CD4-positive, alpha-beta memory T cell (primary cell): ENCODE data around the gene SULT1C3. TPM values are rescaled to one million over a fixed set of nuclear protein-coding genes. Genes with fewer than 3 reads are reported as not detected.

Experiments
- CTCF ChIA-PET: fragments of 350-600 bp; sonication (Branson Sonifier 250); formaldehyde crosslinking; loops from one replicate; lab custom pipeline; 2021; ENCODE audit warnings: inconsistent platforms; ENCODE audit not compliant: partially characterized antibody; lab: Charles Lee
- POLR2A ChIA-PET: fragments of 350-600 bp; sonication (Branson Sonifier 250); formaldehyde crosslinking; loops from one replicate; lab custom pipeline; 2021; ENCODE audit not compliant: partially characterized antibody; lab: Charles Lee
- DNase-seq, 5 donors: peaks; one replicate each; pipeline versions ENCODE4 v3.0.0 to v3.0.0-alpha.2; 2020 to 2022; ENCODE audit warnings: mixed read lengths in 1 of 5
- H3K27ac ChIP-seq: one replicate; pipeline ENCODE4 v1.7.0; 2013; ENCODE audit warnings: low read depth, low read length
- H3K27me3 ChIP-seq: 2 replicates; pipeline ENCODE4 v1.7.0; 2013; ENCODE audit warnings: mild to moderate bottlenecking, low read length, moderate library complexity; ENCODE audit not compliant: insufficient read depth
- H3K36me3 ChIP-seq: 2 replicates; pipeline ENCODE4 v1.7.0; 2013; ENCODE audit warnings: mild to moderate bottlenecking, low read length, moderate library complexity; ENCODE audit not compliant: insufficient read depth
- H3K4me1 ChIP-seq: 2 replicates; pipeline ENCODE4 v1.7.0; 2013; ENCODE audit warnings: mild to moderate bottlenecking, low read length, moderate library complexity; ENCODE audit not compliant: insufficient read depth
- H3K4me3 ChIP-seq, 2 donors: one replicate each; pipeline ENCODE4 v1.7.0; 2013; ENCODE audit warnings: low read length in 2 of 2, mild to moderate bottlenecking in 1 of 2
- H3K9me3 ChIP-seq, 2 donors: one replicate each; pipeline ENCODE4 v1.7.0; 2013; ENCODE audit warnings: low read length in 2 of 2, control low read depth in 1 of 2; ENCODE audit not compliant: control insufficient read depth in 1 of 2
- H3K27ac Mint-ChIP-seq, 7 donors: one replicate each; pipeline ENCODE4 v1.8.0; 2020 to 2021; ENCODE audit warnings: mixed read lengths in 7 of 7, mild to moderate bottlenecking in 6 of 7, inconsistent platforms in 3 of 7, moderate library complexity in 3 of 7
- H3K27me3 Mint-ChIP-seq, 2 donors: one replicate each; pipeline ENCODE4 v1.8.0; 2020 to 2021; ENCODE audit warnings: mixed read lengths in 2 of 2
- H3K36me3 Mint-ChIP-seq, 2 donors: one replicate each; pipeline ENCODE4 v1.8.0; 2020 to 2021; ENCODE audit warnings: mixed read lengths in 2 of 2, inconsistent platforms in 1 of 2, mild to moderate bottlenecking in 1 of 2
- H3K4me1 Mint-ChIP-seq, 4 donors: one replicate each; pipeline ENCODE4 v1.8.0; 2020 to 2021; ENCODE audit warnings: mixed read lengths in 4 of 4, mild to moderate bottlenecking in 1 of 4
- H3K4me3 Mint-ChIP-seq, 8 donors: one replicate each; pipeline ENCODE4 v1.8.0; 2020 to 2021; ENCODE audit warnings: mixed read lengths in 8 of 8, mild to moderate bottlenecking in 7 of 8, moderate library complexity in 6 of 8, inconsistent platforms in 3 of 8
- H3K9me3 Mint-ChIP-seq, 8 donors: one replicate each; pipeline ENCODE4 v1.8.0; 2020 to 2021; ENCODE audit warnings: mixed read lengths in 8 of 8, mild to moderate bottlenecking in 5 of 8, inconsistent platforms in 3 of 8, moderate library complexity in 1 of 8
- intact Hi-C: fragments of 100-400 bp; cut with micrococcal nuclease; formaldehyde crosslinking; loops from one replicate; pipeline ENCODE4 v1.15.1; 2023
- polyA plus RNA-seq, 2 donors: library from polyadenylated mRNA; unstranded; fragments of 300-500 nt; fragmentation: Illumina TruSeq; gene quantifications; one replicate each; pipeline ENCODE4 v1.2.3, GENCODE V29; 2021
- total RNA-seq, 2 experiments: library from RNA; stranded (reverse); gene quantifications; one replicate each; pipeline ENCODE4 v1.2.3, GENCODE V29; 2021

The SULT1C3 gene
- total and polyA plus RNA-seq, 4 experiments from 2014 or later, result not detected

- H3K9me3 ChIP-seq, result no peaks in the 10 kb centered on the region
- no peaks in the 10 kb centered on the region for H3K36me3 Mint-ChIP-seq
- peaks cover 5 to 7% of the 10 kb centered on the region in 2 donors for H3K27me3 Mint-ChIP-seq
- ChIA-PET POLR2A (no interaction called here), CTCF (no interaction called here)
- H3K9me3 Mint-ChIP-seq, result no peaks in the 10 kb centered on the region
- no peak overlapping the region for H3K27ac Mint-ChIP-seq
- no peaks in the 10 kb centered on the region for H3K4me1 Mint-ChIP-seq
- H3K4me3 ChIP-seq, result no peak overlapping the region
- H3K4me1 ChIP-seq, result no peaks in the 10 kb centered on the region
- H3K4me3 Mint-ChIP-seq, result no peak overlapping the region
- H3K27ac ChIP-seq, result no peak overlapping the region
- intact Hi-C loops, result no loop called here
- H3K36me3 ChIP-seq, result no peaks in the 10 kb centered on the region
- no peaks in the 10 kb centered on the region for H3K27me3 ChIP-seq
- DNase-seq, result no peak
Observed at GRCh38 chr2:108293850-108294249, 54.1 kb downstream of the SULT1C3 start.

GRCh38 chr2:108297436-108298141, 57.8 kb downstream of the SULT1C3 start:
- H3K9me3 ChIP-seq, result no peaks in the 10 kb centered on the region
- no peaks in the 10 kb centered on the region for H3K4me1 ChIP-seq
- DNase-seq, result no peak
- H3K27me3 ChIP-seq, result no peaks in the 10 kb centered on the region
- CTCF ChIA-PET, result no interaction called here
- H3K27ac ChIP-seq, result no peak overlapping the region
- POLR2A ChIA-PET, result no interaction called here
- H3K4me3 ChIP-seq, result no peak overlapping the region
- no peaks in the 10 kb centered on the region for H3K9me3 Mint-ChIP-seq
- no peak overlapping the region for H3K27ac Mint-ChIP-seq
- no peaks in the 10 kb centered on the region for H3K36me3 Mint-ChIP-seq
- intact Hi-C loops, result no loop called here
- H3K36me3 ChIP-seq, result no peaks in the 10 kb centered on the region
- H3K4me3 Mint-ChIP-seq, result no peak overlapping the region
- H3K27me3 Mint-ChIP-seq, result peaks cover 1 to 6% of the 10 kb centered on the region in 2 donors
- H3K4me1 Mint-ChIP-seq, result no peaks in the 10 kb centered on the region

DNA sequence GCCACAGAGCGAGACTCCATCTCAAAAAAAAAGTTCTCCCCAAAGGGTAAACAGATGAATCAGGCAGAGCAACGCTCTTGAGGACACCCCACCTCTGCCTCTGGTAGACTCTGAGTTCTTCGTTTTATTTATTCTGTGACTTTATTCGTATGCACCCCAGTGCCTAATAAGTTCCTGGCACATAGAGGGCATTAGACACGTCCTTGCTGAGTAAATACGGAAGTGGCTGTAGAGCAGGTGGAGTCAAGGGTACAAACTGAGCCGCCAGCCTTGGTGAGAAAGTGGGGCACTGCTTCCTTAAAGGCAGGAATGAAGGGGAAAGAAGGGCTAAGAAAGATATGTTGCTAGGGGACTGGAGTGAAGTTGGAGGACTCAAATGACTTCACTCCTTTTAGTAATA, 61.8 kb downstream of the SULT1C3 start:
- ChIA-PET POLR2A (no interaction called here), CTCF (no interaction called here)
- H3K27me3 Mint-ChIP-seq, result peaks cover 3 to 6% of the 10 kb centered on the region in 2 donors

GRCh38 chr2:108304975-108305374, 65.2 kb downstream of the SULT1C3 start:
- CTCF ChIA-PET, result no interaction called here
- Mint-ChIP-seq H3K27me3 (peaks cover 2 to 4% of the 10 kb centered on the region in 2 donors), H3K36me3 (no peaks in the 10 kb centered on the region), H3K27ac (no peak overlapping the region), H3K4me1 (no peaks in the 10 kb centered on the region), H3K4me3 (no peak overlapping the region), H3K9me3 (peaks cover 0 to 1% (median 0%) of the 10 kb centered on the region in 8 donors)
- no peaks in the 10 kb centered on the region for H3K36me3 ChIP-seq
- H3K4me3 ChIP-seq, result no peak overlapping the region
- intact Hi-C loops, result no loop called here
- no peak for DNase-seq
- no peaks in the 10 kb centered on the region for H3K27me3 ChIP-seq
- H3K27ac ChIP-seq, result no peak overlapping the region
- H3K9me3 ChIP-seq, result no peaks in the 10 kb centered on the region
- POLR2A ChIA-PET, result no interaction called here
- no peaks in the 10 kb centered on the region for H3K4me1 ChIP-seq

More for the DNA sequence above, 61.8 kb downstream of the SULT1C3 start:
- Mint-ChIP-seq H3K27ac (no peak overlapping the region), H3K9me3 (peaks cover 0 to 1% (median 0%) of the 10 kb centered on the region in 8 donors), H3K36me3 (no peaks in the 10 kb centered on the region), H3K4me1 (no peaks in the 10 kb centered on the region), H3K4me3 (no peak overlapping the region)
- Histone ChIP-seq H3K4me1 (no peaks in the 10 kb centered on the region), H3K27ac (no peak overlapping the region), H3K27me3 (no peaks in the 10 kb centered on the region), H3K4me3 (no peak overlapping the region), H3K36me3 (no peaks in the 10 kb centered on the region), H3K9me3 (no peaks in the 10 kb centered on the region)
- DNase-seq, result no peak
- intact Hi-C loops, result no loop called here

- DNase-seq, result no peak
- H3K4me3 Mint-ChIP-seq, result no peak overlapping the region
- ChIA-PET POLR2A (no interaction called here), CTCF (no interaction called here)
- H3K9me3 Mint-ChIP-seq, result peaks cover 0 to 1% (median 0%) of the 10 kb centered on the region in 8 donors
- Histone ChIP-seq H3K9me3 (no peaks in the 10 kb centered on the region), H3K4me3 (no peak overlapping the region), H3K27ac (no peak overlapping the region), H3K27me3 (no peaks in the 10 kb centered on the region), H3K4me1 (no peaks in the 10 kb centered on the region), H3K36me3 (no peaks in the 10 kb centered on the region)
- no peaks in the 10 kb centered on the region for H3K36me3 Mint-ChIP-seq
- peaks cover 2 to 4% of the 10 kb centered on the region in 2 donors for H3K27me3 Mint-ChIP-seq
- no peaks in the 10 kb centered on the region for H3K4me1 Mint-ChIP-seq
- no peak overlapping the region for H3K27ac Mint-ChIP-seq
- intact Hi-C loops, result no loop called here
Observed at GRCh38 chr2:108305901-108306300, 66.1 kb downstream of the SULT1C3 start.

DNA sequence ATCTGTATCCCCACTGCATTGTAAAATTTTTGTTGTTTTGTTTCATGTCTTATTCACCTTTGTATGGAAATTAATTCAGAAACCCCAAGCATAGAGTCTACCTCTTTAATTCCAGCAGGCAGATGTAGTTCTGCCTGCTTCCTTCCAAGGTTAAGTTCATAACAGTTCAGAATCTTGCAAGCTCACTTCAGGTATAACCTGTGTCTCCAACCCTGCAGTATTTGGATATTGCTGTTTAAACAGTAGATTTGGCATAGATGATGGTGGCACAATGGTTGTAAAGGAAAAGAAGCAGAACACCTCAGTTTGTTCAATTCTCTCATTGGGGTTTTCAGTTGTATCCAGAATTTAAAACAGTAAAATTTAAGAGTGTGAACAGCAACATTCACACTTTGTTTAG, 70.1 kb downstream of the SULT1C3 start:
- POLR2A ChIA-PET, result no interaction called here
- H3K4me1 ChIP-seq, result no peaks in the 10 kb centered on the region
- peaks cover 0 to 3% (median 0%) of the 10 kb centered on the region in 8 donors for H3K9me3 Mint-ChIP-seq
- no peak overlapping the region for H3K4me3 Mint-ChIP-seq
- H3K4me1 Mint-ChIP-seq, result no peaks in the 10 kb centered on the region
- no peak overlapping the region for H3K27ac ChIP-seq
- H3K27me3 ChIP-seq, result no peaks in the 10 kb centered on the region
- intact Hi-C loops, result no loop called here
- no peak for DNase-seq
- no peaks in the 10 kb centered on the region for H3K36me3 ChIP-seq
- peaks cover 2 to 4% of the 10 kb centered on the region in 2 donors for H3K27me3 Mint-ChIP-seq
- no peaks in the 10 kb centered on the region for H3K9me3 ChIP-seq
- H3K4me3 ChIP-seq, result no peak overlapping the region
- H3K36me3 Mint-ChIP-seq, result no peaks in the 10 kb centered on the region
- CTCF ChIA-PET, result no interaction called here
- H3K27ac Mint-ChIP-seq, result no peak overlapping the region
